ENCODE results near the gene PARS2. TPM values are rescaled to one million over a fixed set of nuclear protein-coding genes. Genes with fewer than 3 reads are reported as not detected.

Gene PARS2
- total RNA-seq, 1 donor from 2014 or later: 7.7 TPM

DNA sequence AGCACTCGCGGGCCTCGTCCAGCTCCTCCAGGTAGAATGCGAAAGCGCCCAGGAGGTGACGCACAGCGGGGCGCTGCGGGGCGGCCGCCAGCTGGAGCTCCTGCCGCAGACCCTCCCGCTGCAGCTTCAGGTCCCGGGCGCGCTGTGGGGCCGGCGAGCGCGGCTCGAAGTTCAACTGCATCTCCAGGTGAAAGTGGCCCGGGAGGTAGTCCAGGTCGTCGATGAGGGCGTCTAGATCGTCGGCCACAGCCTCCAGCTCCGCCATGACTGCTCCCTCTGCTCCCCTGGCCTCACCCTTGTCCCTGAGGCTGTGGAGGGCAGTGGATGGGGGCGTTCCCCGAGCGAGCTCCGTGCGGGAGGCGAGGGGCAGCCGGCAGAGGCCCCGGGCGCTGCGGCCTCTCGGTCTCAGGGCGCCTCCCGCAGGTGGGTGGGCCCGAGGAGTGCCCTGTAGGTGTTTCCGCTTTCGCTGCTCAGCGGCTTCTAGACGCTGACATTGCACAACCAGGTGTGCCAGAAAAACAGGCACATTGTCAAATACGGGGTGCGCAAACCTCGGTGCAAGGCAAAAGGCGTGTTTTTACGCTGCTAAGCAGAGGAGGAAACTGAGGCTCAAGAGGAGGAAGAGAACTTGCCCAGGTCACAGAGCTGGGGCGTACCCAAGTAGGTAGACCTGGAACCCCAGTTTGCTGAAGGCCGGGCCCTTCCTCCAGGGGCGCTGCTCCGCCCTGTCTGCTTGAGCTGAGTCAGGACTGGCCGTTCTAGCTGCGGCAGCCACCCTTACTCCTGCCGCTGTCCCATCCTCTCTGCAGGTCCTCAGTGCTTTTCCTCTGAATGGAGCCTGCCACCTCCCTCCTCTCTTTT, 36.8 kb upstream of the PARS2 start, which contains the start of gene TTC22:
Gene TTC22 (minus strand): TSS at position 425 of the 861 bp plus-strand sequence. CDS start 160 bp downstream, at position 265.
- H3K4me3 Mint-ChIP-seq: peak within 1 kb of the TSS; percentile 53
- peaks cover 23% of the 10 kb centered on the region for H3K27me3 Mint-ChIP-seq (ENCODE audit: low read depth)
- TF ChIP-seq, protein P1, sequence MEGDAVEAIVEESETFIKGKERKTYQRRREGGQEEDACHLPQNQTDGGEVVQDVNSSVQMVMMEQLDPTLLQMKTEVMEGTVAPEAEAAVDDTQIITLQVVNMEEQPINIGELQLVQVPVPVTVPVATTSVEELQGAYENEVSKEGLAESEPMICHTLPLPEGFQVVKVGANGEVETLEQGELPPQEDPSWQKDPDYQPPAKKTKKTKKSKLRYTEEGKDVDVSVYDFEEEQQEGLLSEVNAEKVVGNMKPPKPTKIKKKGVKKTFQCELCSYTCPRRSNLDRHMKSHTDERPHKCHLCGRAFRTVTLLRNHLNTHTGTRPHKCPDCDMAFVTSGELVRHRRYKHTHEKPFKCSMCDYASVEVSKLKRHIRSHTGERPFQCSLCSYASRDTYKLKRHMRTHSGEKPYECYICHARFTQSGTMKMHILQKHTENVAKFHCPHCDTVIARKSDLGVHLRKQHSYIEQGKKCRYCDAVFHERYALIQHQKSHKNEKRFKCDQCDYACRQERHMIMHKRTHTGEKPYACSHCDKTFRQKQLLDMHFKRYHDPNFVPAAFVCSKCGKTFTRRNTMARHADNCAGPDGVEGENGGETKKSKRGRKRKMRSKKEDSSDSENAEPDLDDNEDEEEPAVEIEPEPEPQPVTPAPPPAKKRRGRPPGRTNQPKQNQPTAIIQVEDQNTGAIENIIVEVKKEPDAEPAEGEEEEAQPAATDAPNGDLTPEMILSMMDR (IDR thresholded peaks at IDR 0.05; ENCODE audit: unreplicated experiment): no peak
- H3K9me3 Mint-ChIP-seq: no peaks in the 10 kb centered on the region
- no peaks in the 10 kb centered on the region for H3K36me3 Mint-ChIP-seq
- H3K4me1 Mint-ChIP-seq: peaks cover 6% of the 10 kb centered on the region
- no peak for DNase-seq (ENCODE audit: low spot score in 2 of 2, unreplicated experiment in 2 of 2)
- H3K27ac Mint-ChIP-seq: no peak within 1 kb of the TSS

DNA sequence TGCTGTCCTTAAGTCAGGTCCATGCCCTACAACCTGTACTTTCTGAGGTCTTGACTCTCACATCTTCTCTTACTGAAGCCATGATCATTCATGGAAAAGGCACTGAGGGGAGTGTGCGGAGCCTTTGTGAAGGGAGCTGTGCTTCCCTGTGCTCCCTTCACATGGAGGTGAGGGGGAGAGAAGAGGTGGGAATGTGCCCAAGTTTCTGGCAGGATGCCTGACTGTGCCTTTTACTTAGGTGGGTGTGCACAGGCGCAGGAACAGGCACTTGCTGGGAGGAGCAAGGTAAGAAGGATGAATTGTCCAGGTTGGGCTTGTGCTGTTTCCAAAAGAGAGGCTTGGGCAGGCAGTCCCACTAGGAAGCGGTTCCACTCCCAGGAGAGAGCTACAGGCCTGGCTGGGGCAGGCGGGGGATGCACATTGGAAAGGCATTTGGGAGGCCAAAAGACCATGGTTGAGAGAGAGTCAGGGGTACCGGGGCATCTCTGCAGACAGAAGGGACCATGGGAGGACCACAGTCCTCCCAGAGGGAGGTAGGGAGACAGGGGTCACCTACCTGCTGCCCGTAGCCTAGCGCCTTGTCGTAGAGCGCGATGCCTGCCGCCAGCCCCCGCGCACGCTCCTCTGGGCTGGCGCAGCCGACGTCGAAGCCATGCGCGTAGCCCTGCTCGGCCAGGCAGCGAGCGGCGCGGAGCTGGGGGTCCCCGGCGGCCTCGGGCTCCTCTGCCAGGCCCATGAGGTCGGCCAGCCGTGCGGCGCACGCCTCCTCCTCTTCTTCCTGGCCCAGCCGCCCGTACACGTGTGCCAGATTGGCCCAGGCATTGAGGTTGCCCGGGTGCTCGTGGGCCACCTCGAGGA, 35.9 kb upstream of the PARS2 start:
- H3K4me3 Mint-ChIP-seq: peak overlapping the region; percentile 34
- no peaks in the 10 kb centered on the region for H3K9me3 Mint-ChIP-seq
- DNase-seq (ENCODE audit: low spot score in 2 of 2, unreplicated experiment in 2 of 2): no peak
- TF ChIP-seq, protein P1 (IDR thresholded peaks at IDR 0.05; ENCODE audit: unreplicated experiment): no peak
- H3K4me1 Mint-ChIP-seq: peaks cover 6% of the 10 kb centered on the region
- H3K36me3 Mint-ChIP-seq: no peaks in the 10 kb centered on the region
- H3K27me3 Mint-ChIP-seq (ENCODE audit: low read depth): peaks cover 23% of the 10 kb centered on the region
- H3K27ac Mint-ChIP-seq: no peak overlapping the region

DNA sequence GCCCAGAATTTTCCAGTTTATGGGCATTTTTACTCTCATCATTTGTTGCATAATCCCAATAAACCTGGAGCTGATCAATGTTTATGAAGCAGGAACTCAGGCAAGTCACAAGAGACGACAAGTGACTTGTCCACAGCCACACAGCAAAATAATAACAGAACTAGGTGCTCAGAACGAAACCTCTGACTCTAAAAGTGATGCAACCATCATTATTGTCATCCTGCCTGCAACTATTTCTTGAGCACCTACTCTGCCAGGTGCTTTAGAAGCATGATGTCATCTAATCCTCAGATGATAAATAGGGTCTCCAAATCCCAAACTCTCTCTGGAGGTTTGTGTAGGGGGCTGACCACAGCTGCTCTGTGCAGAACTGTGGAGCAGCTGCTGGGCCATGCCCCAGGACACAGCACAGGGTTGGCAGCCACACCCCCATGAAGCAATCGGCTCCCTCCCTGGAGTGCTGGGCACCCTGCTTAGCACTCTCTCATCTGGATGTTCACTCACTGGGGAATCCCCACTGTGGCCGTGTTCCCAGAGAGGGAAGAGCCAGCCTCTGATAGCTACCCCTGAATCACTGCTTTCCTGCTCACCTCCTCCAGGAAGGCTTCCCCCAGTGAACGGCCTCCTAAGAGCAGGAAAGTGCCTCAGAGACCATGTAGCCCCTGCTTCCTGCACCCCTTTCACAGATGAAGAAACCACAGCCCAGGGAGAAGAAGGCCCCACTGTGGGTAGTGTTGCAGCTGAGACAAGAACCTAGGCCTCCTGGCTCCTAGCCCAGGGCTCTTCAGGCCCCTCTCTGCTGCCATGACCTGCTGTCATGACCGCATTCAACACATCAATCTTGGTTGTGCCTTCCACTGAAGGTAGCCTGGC, 34.7 kb upstream of the PARS2 start:
- DNase-seq (ENCODE audit: low spot score in 2 of 2, unreplicated experiment in 2 of 2): no peak
- Mint-ChIP-seq H3K27ac (no peak overlapping the region), H3K4me1 (peaks cover 15% of the 10 kb centered on the region), H3K9me3 (no peaks in the 10 kb centered on the region), H3K36me3 (no peaks in the 10 kb centered on the region), H3K27me3 (ENCODE audit: low read depth) (peaks cover 23% of the 10 kb centered on the region), H3K4me3 (no peak overlapping the region)
- TF ChIP-seq, protein P1 (IDR thresholded peaks at IDR 0.05; ENCODE audit: unreplicated experiment): no peak

GRCh38 chr1:54798206-54798605, 33.9 kb upstream of the PARS2 start:
- Mint-ChIP-seq H3K36me3 (no peaks in the 10 kb centered on the region), H3K4me3 (no peak overlapping the region), H3K27ac (no peak overlapping the region), H3K4me1 (peaks cover 17% of the 10 kb centered on the region), H3K27me3 (ENCODE audit: low read depth) (peaks cover 21% of the 10 kb centered on the region), H3K9me3 (no peaks in the 10 kb centered on the region)
- no peak for DNase-seq (ENCODE audit: low spot score in 2 of 2, unreplicated experiment in 2 of 2)
- TF ChIP-seq, protein P1 (IDR thresholded peaks at IDR 0.05; ENCODE audit: unreplicated experiment): no peak

DNA sequence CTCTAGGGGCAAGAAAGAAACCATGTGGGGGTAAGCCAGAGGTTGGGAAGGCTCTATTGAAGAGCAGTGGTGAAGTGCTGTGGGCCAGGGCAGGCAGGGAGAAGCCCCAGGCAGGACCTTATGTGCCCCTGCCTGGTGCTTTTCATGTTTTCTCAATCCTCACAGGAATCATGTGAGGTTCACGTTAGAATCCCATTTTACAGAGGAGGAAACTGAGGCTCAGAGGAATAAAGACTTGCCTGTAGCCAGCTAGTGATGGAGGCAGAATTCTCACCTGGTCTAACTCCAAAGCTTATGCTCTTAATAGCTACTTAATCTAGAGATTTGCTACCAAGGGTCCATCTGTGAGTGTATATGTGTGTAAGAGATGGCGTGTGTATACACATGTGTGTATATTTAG, 32.6 kb upstream of the PARS2 start:
- Mint-ChIP-seq H3K4me1 (peaks cover 27% of the 10 kb centered on the region), H3K27ac (no peak overlapping the region), H3K36me3 (no peaks in the 10 kb centered on the region), H3K27me3 (ENCODE audit: low read depth) (peaks cover 16% of the 10 kb centered on the region), H3K4me3 (no peak overlapping the region), H3K9me3 (no peaks in the 10 kb centered on the region)
- no peak for DNase-seq (ENCODE audit: low spot score in 2 of 2, unreplicated experiment in 2 of 2)
- TF ChIP-seq, protein P1 (IDR thresholded peaks at IDR 0.05; ENCODE audit: unreplicated experiment): no peak

All from mesothelial cell of epicardium (in vitro differentiated cells).